GM10266 (cell line): Measurements from ENCODE around the gene ST8SIA6.

Experiments used
- DNase-seq: peaks from one replicate; pipeline ENCODE4 v3.0.0; 2012; ENCODE audit errors: extremely low spot score
- CTCF ChIP-seq: IDR thresholded peaks from 2 replicates; pipeline ENCODE4 v1.5.1; 2012; ENCODE audit warnings: mild to moderate bottlenecking, low read depth; ENCODE audit not compliant: control insufficient read depth, insufficient read depth; ENCODE audit errors: missing control alignments

Gene ST8SIA6

DNA sequence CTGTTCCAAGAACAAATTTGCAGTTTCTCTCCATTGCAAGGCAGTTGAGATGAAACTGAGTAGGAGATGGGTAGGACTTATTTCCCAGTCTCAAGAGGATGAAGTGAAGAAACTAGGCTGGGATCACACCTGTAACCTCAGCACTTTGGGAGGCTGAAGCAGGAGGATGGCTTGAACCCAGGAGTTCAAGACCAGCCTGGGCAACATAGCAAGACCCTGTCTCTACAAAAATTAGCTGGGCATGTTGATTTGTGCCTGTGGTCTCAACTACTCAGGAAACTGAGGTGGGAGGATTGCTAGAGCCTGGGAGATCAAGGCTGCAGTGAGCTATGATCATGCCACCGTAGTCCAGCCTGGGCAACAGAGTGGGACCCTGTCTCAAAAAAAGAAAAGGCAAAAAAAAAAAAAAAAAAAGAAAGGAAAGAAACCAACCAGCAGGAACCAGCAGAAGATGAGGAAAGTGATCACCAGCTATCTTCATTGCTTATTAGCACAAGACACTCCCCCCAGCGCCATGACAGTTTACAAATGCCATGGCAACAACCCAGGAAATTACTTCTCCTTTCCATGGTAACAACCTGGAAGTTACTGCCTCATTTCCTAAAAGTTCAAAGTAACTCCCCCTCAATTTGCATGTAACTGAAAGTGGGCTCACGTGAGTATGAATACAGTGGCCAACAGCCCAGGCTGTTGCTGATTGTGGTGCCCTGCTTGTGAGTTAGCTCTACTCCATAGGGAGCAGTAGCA is 18.3 kb upstream of the ST8SIA6 start:
- TF ChIP-seq CTCF, result no peak
- no peak for DNase-seq

DNA sequence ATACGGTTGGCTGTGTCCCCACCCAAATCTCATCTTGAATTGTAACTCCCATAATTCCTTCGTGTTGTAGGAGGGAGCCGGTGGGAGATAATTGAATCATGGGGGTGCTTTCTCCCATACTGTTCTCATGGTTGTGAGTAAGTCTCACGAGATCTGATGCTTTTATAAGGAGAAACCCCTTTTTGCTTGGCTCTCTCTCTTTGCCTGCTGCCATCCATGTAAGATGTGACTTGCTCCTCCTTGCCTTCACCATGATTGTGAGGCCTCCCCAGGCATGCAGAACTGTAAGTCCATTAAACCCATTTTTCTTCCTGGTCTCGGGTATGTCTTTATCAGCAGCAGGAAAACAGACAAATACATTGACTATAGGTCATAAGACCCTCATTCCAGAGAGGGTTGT is 15.9 kb upstream of the ST8SIA6 start:
- DNase-seq, result no peak
- no peak for TF ChIP-seq CTCF

GRCh38 chr10:17465328-17466125 is 11.1 kb upstream of the ST8SIA6 start:
- DNase-seq, result no peak
- TF ChIP-seq CTCF, result no peak

DNA sequence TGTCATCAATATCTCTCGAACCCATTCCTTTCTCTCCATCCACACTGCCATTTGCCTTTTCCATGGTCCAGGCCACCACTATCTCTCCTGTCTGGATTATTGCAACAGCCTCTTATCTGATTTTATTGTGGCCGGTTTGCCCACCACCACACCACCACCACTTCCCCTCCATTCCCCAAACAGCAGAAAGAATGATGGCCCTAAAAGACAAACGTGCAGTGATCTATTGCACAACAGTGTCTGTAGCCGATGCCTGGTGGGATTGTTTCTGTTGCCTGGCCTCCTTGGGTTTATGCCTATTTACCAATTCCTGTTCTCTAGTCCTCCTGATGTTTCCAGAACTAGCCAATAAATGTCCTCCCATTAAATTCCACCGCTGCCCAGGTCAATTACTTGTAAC is 10.2 kb upstream of the ST8SIA6 start:
- TF ChIP-seq CTCF, result no peak
- DNase-seq, result no peak

DNA sequence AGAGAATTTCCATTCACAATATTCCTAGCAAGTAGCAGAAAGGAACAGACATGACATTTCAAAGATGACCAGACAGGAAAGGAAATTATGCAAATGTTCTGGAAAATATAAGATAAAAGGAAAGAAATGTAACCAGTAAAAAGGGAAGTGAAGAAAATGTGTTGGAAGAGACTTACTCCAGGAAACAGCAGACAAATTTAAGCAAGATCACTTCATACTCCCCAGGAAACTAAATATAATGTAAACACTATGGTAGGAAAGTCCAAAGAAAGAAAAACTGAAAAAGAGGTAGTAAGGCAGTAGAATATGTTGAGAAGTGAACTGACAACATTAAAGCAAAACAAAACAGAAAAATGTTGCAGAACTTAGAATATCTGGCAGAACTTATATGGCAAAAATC is 6.4 kb upstream of the ST8SIA6 start:
- DNase-seq, result no peak

GRCh38 chr10:17457083-17457482 is 2.7 kb upstream of the ST8SIA6 start:
- DNase-seq, result no peak
- no peak for TF ChIP-seq CTCF

More for the DNA sequence above, 6.4 kb upstream of the ST8SIA6 start:
- no peak for TF ChIP-seq CTCF

GRCh38 chr10:17456032-17456548 is 1.7 kb upstream of the ST8SIA6 start:
- DNase-seq, result no peak
- no peak for TF ChIP-seq CTCF
